A549 (cell line): ENCODE data around the gene GSTP1. TPM values are rescaled to one million over a fixed set of nuclear protein-coding genes. Genes with fewer than 3 reads are reported as not detected.

Experiments used
- ATAC-seq, 2 experiments: fragments of 200-7000 bp in 1 of 2; fragments of >200 bp in 1 of 2; cut with Nextera tagmentation in 1 of 2; cut with Tn5 transposase in 1 of 2; 3 replicates each; pipeline versions ENCODE4 v1.8.0 to v1.9.1; 2018 to 2020; ENCODE audit warnings: mild to moderate bottlenecking in 1 of 2, moderate library complexity in 1 of 2
- CTCF ChIA-PET: fragments of 300-600 bp; sonication (Branson Sonifier 250); formaldehyde crosslinking; extraction: SDS; loops from one replicate; lab custom pipeline; 2021; ENCODE audit warnings: antibody characterized with exemption, inconsistent platforms; lab: Yijun Ruan, JAX
- POLR2A ChIA-PET: fragments of 350-600 bp; formaldehyde crosslinking; extraction: SDS; loops from one replicate; lab custom pipeline; 2021; ENCODE audit warnings: antibody characterized with exemption, inconsistent platforms; lab: Yijun Ruan, JAX
- DNase-seq, 2 experiments: peaks; one replicate each; pipeline versions ENCODE4 v3.0.0 to v3.0.0-alpha.2; 2011 to 2016; ENCODE audit warnings: low read depth in 1 of 2, low spot score in 1 of 2
- FAIRE-seq: peaks from 2 replicates; lab custom pipeline; 2011; peaks lifted over from hg19 to GRCh38; lab: Jason Lieb, UNC
- H3K27ac ChIP-seq, 2 experiments: fragments of >200 bp; sonication (Bioruptor Twin); formaldehyde crosslinking; 3 replicates each; pipeline ENCODE4 v1.5.1; 2016 to 2017
- H3K4me1 ChIP-seq: fragments of >200 bp; sonication (Bioruptor Twin); formaldehyde crosslinking; 3 replicates; pipeline ENCODE4 v1.6.1; 2016
- H3K4me2 ChIP-seq: fragments of >200 bp; sonication (Bioruptor Twin); formaldehyde crosslinking; 3 replicates; pipeline ENCODE4 v1.6.1; 2016
- H3K4me3 ChIP-seq: fragments of >200 bp; sonication (Bioruptor Twin); formaldehyde crosslinking; 3 replicates; pipeline ENCODE4 v1.5.1; 2016
- H3K9me3 ChIP-seq: fragments of >200 bp; sonication (Bioruptor Twin); formaldehyde crosslinking; 3 replicates; pipeline ENCODE4 v1.6.1; 2016
- BHLHE40 ChIP-seq: IDR thresholded peaks from 2 replicates; pipeline ENCODE4 v1.6.1; 2012; ENCODE audit warnings: low read depth, low read length, inconsistent platforms
- CBX2 ChIP-seq: fragments of 200-600 bp; sonication (generic); IDR thresholded peaks from 2 replicates; pipeline ENCODE4 v1.6.1; 2016; ENCODE audit warnings: low read depth, mild to moderate bottlenecking, borderline replicate concordance
- CEBPB ChIP-seq, 2 experiments: fragments of >200 bp in 1 of 2; sonication (Bioruptor Twin) in 1 of 2; formaldehyde crosslinking in 1 of 2; IDR thresholded peaks; 2 replicates each; pipeline ENCODE4 v1.6.1; 2012 to 2016
- CHD2 ChIP-seq: fragments of 150-350 bp; IDR thresholded peaks from 2 replicates; pipeline ENCODE4 v1.6.1; 2014; ENCODE audit warnings: low read length; ENCODE audit not compliant: partially characterized antibody
- EHF ChIP-seq: fragments of 250-450 bp; sonication (Bioruptor Pico); IDR thresholded peaks from 2 replicates; pipeline ENCODE4 v1.5.0; 2020; ENCODE audit warnings: mild to moderate bottlenecking
- EHMT2 ChIP-seq: fragments of 200-600 bp; sonication (generic); IDR thresholded peaks from 2 replicates; pipeline ENCODE4 v1.6.1; 2016; ENCODE audit warnings: antibody characterized with exemption, low read depth, mild to moderate bottlenecking, moderate library complexity
- EP300 ChIP-seq, 2 experiments: fragments of >200 bp; sonication (Bioruptor Twin); formaldehyde crosslinking; IDR thresholded peaks; 2 replicates in 1 of 2; 3 replicates in 1 of 2; pipeline ENCODE4 v1.6.1; 2016 to 2017
- FOSL2 ChIP-seq, 2 experiments: fragments of 450-650 bp in 1 of 2; fragments of >200 bp in 1 of 2; sonication (Bioruptor Twin) in 1 of 2; formaldehyde crosslinking; IDR thresholded peaks; 2 replicates each; pipeline versions ENCODE4 v1.5.0 to v1.6.1; 2016 to 2020; ENCODE audit warnings: mild to moderate bottlenecking in 1 of 2, moderate library complexity in 1 of 2
- FOXS1 ChIP-seq: fragments of 250-450 bp; sonication (Bioruptor Pico); IDR thresholded peaks from 2 replicates; pipeline ENCODE4 v1.5.0; 2020; ENCODE audit warnings: mild to moderate bottlenecking, moderate library complexity
- GATA3 ChIP-seq: IDR thresholded peaks from 2 replicates; pipeline ENCODE4 v1.6.1; 2012; ENCODE audit warnings: borderline replicate concordance
- HOXA7 ChIP-seq: fragments of 250-450 bp; sonication (Bioruptor Pico); IDR thresholded peaks from 2 replicates; pipeline ENCODE4 v1.5.0; 2020; ENCODE audit warnings: mild to moderate bottlenecking, moderate library complexity
- HOXB13 ChIP-seq: fragments of 250-450 bp; sonication (Bioruptor Pico); IDR thresholded peaks from 2 replicates; pipeline ENCODE4 v1.5.0; 2020; ENCODE audit warnings: low read depth, mild to moderate bottlenecking, moderate library complexity
- JUN ChIP-seq, 2 experiments: fragments of >200 bp; sonication (Bioruptor Twin); formaldehyde crosslinking; IDR thresholded peaks; 2 replicates in 1 of 2; 3 replicates in 1 of 2; pipeline ENCODE4 v1.6.1; 2016 to 2017
- JUNB ChIP-seq: fragments of >200 bp; sonication (Bioruptor Twin); formaldehyde crosslinking; IDR thresholded peaks from 2 replicates; pipeline ENCODE4 v1.6.1; 2016
- KDM1A ChIP-seq: fragments of 200-600 bp; sonication (generic); IDR thresholded peaks from 2 replicates; pipeline ENCODE4 v1.6.1; 2016; ENCODE audit warnings: low read depth, mild to moderate bottlenecking
- KDM5A ChIP-seq: fragments of 200-600 bp; sonication (generic); IDR thresholded peaks from 2 replicates; pipeline ENCODE4 v1.6.1; 2016; ENCODE audit warnings: antibody characterized with exemption, mild to moderate bottlenecking
- MAFK ChIP-seq: fragments of 450-650 bp; IDR thresholded peaks from 2 replicates; pipeline ENCODE4 v1.6.1; 2014; ENCODE audit not compliant: partially characterized antibody
- MAZ ChIP-seq: fragments of 150-350 bp; IDR thresholded peaks from 2 replicates; pipeline ENCODE4 v1.6.1; 2014; ENCODE audit warnings: antibody characterized with exemption, low read depth, low read length, borderline replicate concordance
- MYC ChIP-seq: IDR thresholded peaks from 2 replicates; pipeline ENCODE4 v1.6.1; 2012; ENCODE audit warnings: mild to moderate bottlenecking, inconsistent platforms, low read length, improper control_type of control experiment, borderline replicate concordance
- NPAS2 ChIP-seq: fragments of 250-450 bp; sonication (Bioruptor Pico); IDR thresholded peaks from 2 replicates; pipeline ENCODE4 v1.8.0; 2022; ENCODE audit warnings: mild to moderate bottlenecking, moderate library complexity, borderline replicate concordance
- NR3C1 ChIP-seq: fragments of >200 bp; sonication (Bioruptor Twin); formaldehyde crosslinking; IDR thresholded peaks from 3 replicates; pipeline ENCODE4 v1.6.1; 2017
- POLR2A ChIP-seq: IDR thresholded peaks from 2 replicates; pipeline ENCODE4 v1.6.1; 2012; ENCODE audit warnings: mild to moderate bottlenecking, low read length
- POLR2AphosphoS2 ChIP-seq: conservative IDR thresholded peaks from 2 replicates; pipeline ENCODE4 v1.6.1; 2012; ENCODE audit warnings: low read length, improper control_type of control experiment, inconsistent platforms
- RAD21 ChIP-seq, 2 experiments: fragments of >200 bp in 1 of 2; sonication (Bioruptor Twin) in 1 of 2; formaldehyde crosslinking in 1 of 2; IDR thresholded peaks in 1 of 2; conservative IDR thresholded peaks in 1 of 2; 2 replicates in 1 of 2; 3 replicates in 1 of 2; pipeline ENCODE4 v1.6.1; 2012 to 2018; ENCODE audit warnings: inconsistent platforms in 1 of 2
- RARB ChIP-seq: fragments of 250-450 bp; sonication (Bioruptor Pico); IDR thresholded peaks from 2 replicates; pipeline ENCODE4 v1.8.0; 2021; ENCODE audit warnings: mild to moderate bottlenecking, moderate library complexity
- RFX5 ChIP-seq: fragments of 450-650 bp; IDR thresholded peaks from 2 replicates; pipeline ENCODE4 v1.7.1; 2014; ENCODE audit warnings: antibody characterized with exemption, mild to moderate bottlenecking, moderate library complexity
- RNF2 ChIP-seq: fragments of 200-600 bp; sonication (generic); IDR thresholded peaks from 2 replicates; pipeline ENCODE4 v1.6.1; 2016; ENCODE audit warnings: low read depth, mild to moderate bottlenecking, antibody characterized with exemption, moderate library complexity, borderline replicate concordance
- SMC3 ChIP-seq: fragments of >200 bp; sonication (Bioruptor Twin); formaldehyde crosslinking; IDR thresholded peaks from 3 replicates; pipeline ENCODE4 v1.6.1; 2018; ENCODE audit warnings: inconsistent platforms
- SREBF2 ChIP-seq: fragments of 450-650 bp; IDR thresholded peaks from 2 replicates; pipeline ENCODE4 v1.6.1; 2014; ENCODE audit warnings: mild to moderate bottlenecking, moderate library complexity
- TFCP2L1 ChIP-seq: fragments of 250-450 bp; sonication (Bioruptor Pico); IDR thresholded peaks from 2 replicates; pipeline ENCODE4 v1.5.0; 2021; ENCODE audit warnings: mild to moderate bottlenecking
- TP53 ChIP-seq: fragments of 250-450 bp; sonication (Bioruptor Pico); IDR thresholded peaks from 2 replicates; pipeline ENCODE4 v1.5.0; 2021; ENCODE audit warnings: mild to moderate bottlenecking, moderate library complexity
- ZNF302 ChIP-seq: fragments of 250-450 bp; sonication (Bioruptor Pico); IDR thresholded peaks from 2 replicates; pipeline ENCODE4 v1.9.0; 2021; ENCODE audit warnings: inconsistent platforms, mild to moderate bottlenecking, moderate library complexity
- ZSCAN20 ChIP-seq: fragments of 250-450 bp; sonication (Bioruptor Pico); IDR thresholded peaks from 2 replicates; pipeline ENCODE4 v1.8.0; 2022; ENCODE audit warnings: mild to moderate bottlenecking, moderate library complexity
- WGBS: methylation state at CpG from one replicate; pipeline ENCODE4 v1.1.6; 2017; ENCODE audit errors: missing lambda C conversion rate; 5-methylcytosine and 5-hydroxymethylcytosine counted together
- polyA plus RNA-seq, 4 experiments: library from polyadenylated mRNA; depleted of rRNA in 3 of 4; stranded (reverse); fragments of >200 nt; fragmentation: RNase III in 1 of 4; extraction: RNeasy Plus Mini Kit Qiagen cat#74134 plus additional on column Dnase treatment in 1 of 4; gene quantifications; 2 replicates in 3 of 4; 3 replicates in 1 of 4; pipeline ENCODE4 v1.2.3, GENCODE V29; 2011 to 2017
- TF ChIP-seq, protein P1 (sequence below): fragments of >200 bp; sonication (Bioruptor Twin); formaldehyde crosslinking; IDR thresholded peaks from 3 replicates; pipeline ENCODE4 v1.5.1; 2016
- TF ChIP-seq, protein P2 (sequence below): IDR thresholded peaks from 2 replicates; pipeline ENCODE4 v1.6.1; 2012
- TF ChIP-seq, protein P3 (sequence below): fragments of >200 bp; sonication (Bioruptor Twin); formaldehyde crosslinking; IDR thresholded peaks from 2 replicates; pipeline ENCODE4 v1.6.1; 2016
- TF ChIP-seq, protein P4 (sequence below): IDR thresholded peaks from 2 replicates; pipeline ENCODE4 v1.6.1; 2012
- TF ChIP-seq, protein P5 (sequence below): fragments of >200 bp; sonication (Bioruptor Twin); formaldehyde crosslinking; IDR thresholded peaks from 3 replicates; pipeline ENCODE4 v1.6.1; 2016

Gene GSTP1
- polyA plus RNA-seq, 2 of the 4 experiments (the other 2 are of a cell fraction), result 991 to 1,034 TPM

DNA sequence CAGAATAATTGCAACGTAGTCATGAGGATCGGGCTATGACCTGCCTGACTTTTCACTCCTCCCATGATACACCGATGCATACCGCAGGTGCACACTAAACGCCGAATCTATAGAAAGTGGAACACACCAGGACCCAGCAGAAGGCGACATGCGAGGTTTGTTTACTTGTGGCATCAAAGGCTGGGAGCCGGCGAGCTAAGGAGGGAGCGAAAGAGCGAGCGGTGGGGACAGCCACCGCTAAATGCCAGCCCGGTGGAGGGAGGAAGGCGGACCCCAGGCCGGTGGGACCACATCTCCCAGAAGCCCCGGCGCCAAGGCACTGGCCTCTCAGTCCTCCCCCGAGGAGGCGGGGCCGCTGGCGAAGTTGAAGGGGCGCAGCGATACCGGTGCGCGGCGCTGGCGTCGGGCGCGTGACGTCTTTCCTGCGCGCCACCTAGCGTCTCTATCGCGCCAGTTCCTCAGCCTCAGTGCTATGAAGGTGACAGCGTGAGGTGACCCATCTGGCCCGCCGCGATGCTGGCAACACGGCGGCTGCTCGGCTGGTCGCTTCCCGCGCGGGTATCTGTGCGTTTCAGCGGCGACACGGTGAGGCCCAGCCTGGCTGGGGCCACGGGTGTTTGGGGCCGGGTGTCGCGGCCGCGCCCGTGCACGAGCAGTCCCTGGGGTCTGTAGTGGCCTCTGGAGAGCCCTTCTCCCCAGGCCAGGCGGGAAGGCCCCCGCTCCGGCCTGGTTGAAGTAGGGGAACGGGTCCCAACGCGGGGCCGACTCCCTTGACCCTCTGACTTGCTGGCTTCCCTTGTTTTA is 23.1 kb downstream of the GSTP1 start, which contains the start of gene NDUFV1:
Gene NDUFV1 (plus strand): TSS at position 445 of the 804 bp plus-strand sequence. CDS start 69 bp downstream, at position 514.
- CTCF ChIA-PET, result interaction anchor here (0.7 to 3.5 kb wide), 4 partner anchors 9 to 23 kb away, joined by 4 to 30 read pairs (median 7); partner anchors contain the start of genes GSTP1 and NUDT8
- WGBS, result 6% methylated on average over 28 of the region's 69 CpGs
- peak; percentile 95 to 99 for ATAC-seq
- Histone ChIP-seq H3K4me3 (peak within 1 kb of the TSS; percentile 82), H3K4me2 (peak within 1 kb of the TSS; percentile 93), H3K27ac (peak within 1 kb of the TSS; percentile 76 to 91), H3K9me3 (no peaks in the 10 kb centered on the region), H3K4me1 (peaks cover 19% of the 10 kb centered on the region)
- peak; percentile 69 to 92 for DNase-seq
- no peak for FAIRE-seq
- POLR2A ChIA-PET, result no interaction called here
- TF ChIP-seq HOXB13 (CRISPR knock-in tag), result no peak
- TF ChIP-seq GATA3, result 0 out of 2 replicates have a peak, but pooled peaks have one; percentile 49
- no peak for TF ChIP-seq KDM1A
- TF ChIP-seq EP300 (IDR thresholded peaks at IDR 0.05), result no peak
- no peak for TF ChIP-seq CBX2
- TF ChIP-seq POLR2AphosphoS2, result no peak
- TF ChIP-seq CEBPB (IDR thresholded peaks at IDR 0.05), result no peak
- TF ChIP-seq RNF2, result no peak
- TF ChIP-seq FOXS1, result no peak
- TF ChIP-seq, protein P1, sequence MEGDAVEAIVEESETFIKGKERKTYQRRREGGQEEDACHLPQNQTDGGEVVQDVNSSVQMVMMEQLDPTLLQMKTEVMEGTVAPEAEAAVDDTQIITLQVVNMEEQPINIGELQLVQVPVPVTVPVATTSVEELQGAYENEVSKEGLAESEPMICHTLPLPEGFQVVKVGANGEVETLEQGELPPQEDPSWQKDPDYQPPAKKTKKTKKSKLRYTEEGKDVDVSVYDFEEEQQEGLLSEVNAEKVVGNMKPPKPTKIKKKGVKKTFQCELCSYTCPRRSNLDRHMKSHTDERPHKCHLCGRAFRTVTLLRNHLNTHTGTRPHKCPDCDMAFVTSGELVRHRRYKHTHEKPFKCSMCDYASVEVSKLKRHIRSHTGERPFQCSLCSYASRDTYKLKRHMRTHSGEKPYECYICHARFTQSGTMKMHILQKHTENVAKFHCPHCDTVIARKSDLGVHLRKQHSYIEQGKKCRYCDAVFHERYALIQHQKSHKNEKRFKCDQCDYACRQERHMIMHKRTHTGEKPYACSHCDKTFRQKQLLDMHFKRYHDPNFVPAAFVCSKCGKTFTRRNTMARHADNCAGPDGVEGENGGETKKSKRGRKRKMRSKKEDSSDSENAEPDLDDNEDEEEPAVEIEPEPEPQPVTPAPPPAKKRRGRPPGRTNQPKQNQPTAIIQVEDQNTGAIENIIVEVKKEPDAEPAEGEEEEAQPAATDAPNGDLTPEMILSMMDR, result peak; percentile 36; the same call in 2 of the 3 replicates
- peak; percentile 73 for TF ChIP-seq POLR2A
- no peak for TF ChIP-seq MYC
- no peak for TF ChIP-seq HOXA7 (CRISPR knock-in tag)
- TF ChIP-seq, protein P2, sequence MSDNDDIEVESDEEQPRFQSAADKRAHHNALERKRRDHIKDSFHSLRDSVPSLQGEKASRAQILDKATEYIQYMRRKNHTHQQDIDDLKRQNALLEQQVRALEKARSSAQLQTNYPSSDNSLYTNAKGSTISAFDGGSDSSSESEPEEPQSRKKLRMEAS, result peak; percentile 87
- TF ChIP-seq TP53 (CRISPR knock-in tag), result no peak
- TF ChIP-seq FOSL2 (IDR thresholded peaks at IDR 0.05), result no peak
- no peak for TF ChIP-seq FOSL2 (CRISPR knock-in tag; IDR thresholded peaks at IDR 0.05)
- no peak for TF ChIP-seq NR3C1
- TF ChIP-seq KDM5A, result peak; percentile 90
- no peak for TF ChIP-seq NPAS2 (CRISPR knock-in tag)
- no peak for TF ChIP-seq TFCP2L1 (CRISPR knock-in tag)
- no peak for TF ChIP-seq ZSCAN20 (CRISPR knock-in tag)
- TF ChIP-seq RFX5, result no peak
- TF ChIP-seq CHD2, result no peak
- TF ChIP-seq, protein P3, sequence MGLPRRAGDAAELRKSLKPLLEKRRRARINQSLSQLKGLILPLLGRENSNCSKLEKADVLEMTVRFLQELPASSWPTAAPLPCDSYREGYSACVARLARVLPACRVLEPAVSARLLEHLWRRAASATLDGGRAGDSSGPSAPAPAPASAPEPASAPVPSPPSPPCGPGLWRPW, result no peak
- TF ChIP-seq BHLHE40, result no peak
- no peak for TF ChIP-seq EHMT2
- no peak for TF ChIP-seq JUNB
- TF ChIP-seq, protein P4, sequence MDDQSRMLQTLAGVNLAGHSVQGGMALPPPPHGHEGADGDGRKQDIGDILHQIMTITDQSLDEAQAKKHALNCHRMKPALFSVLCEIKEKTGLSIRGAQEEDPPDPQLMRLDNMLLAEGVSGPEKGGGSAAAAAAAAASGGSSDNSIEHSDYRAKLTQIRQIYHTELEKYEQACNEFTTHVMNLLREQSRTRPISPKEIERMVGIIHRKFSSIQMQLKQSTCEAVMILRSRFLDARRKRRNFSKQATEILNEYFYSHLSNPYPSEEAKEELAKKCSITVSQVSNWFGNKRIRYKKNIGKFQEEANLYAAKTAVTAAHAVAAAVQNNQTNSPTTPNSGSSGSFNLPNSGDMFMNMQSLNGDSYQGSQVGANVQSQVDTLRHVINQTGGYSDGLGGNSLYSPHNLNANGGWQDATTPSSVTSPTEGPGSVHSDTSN, result no peak
- peak in 1 of 2 experiments; percentile 39; a peak in 2 of 5 replicates for TF ChIP-seq RAD21 (conservative IDR thresholded peaks at IDR 0.05 in 1 of 2, IDR thresholded peaks at IDR 0.05 in 1 of 2)
- TF ChIP-seq EHF (CRISPR knock-in tag), result no peak
- TF ChIP-seq SREBF2, result no peak
- TF ChIP-seq MAFK, result no peak
- peak; percentile 44; the same call in 1 of the 3 replicates for TF ChIP-seq SMC3
- TF ChIP-seq ZNF302 (CRISPR knock-in tag), result no peak
- TF ChIP-seq JUN (IDR thresholded peaks at IDR 0.05), result peak; percentile 26 to 63; a peak in 2 of 5 replicates
- TF ChIP-seq, protein P5, sequence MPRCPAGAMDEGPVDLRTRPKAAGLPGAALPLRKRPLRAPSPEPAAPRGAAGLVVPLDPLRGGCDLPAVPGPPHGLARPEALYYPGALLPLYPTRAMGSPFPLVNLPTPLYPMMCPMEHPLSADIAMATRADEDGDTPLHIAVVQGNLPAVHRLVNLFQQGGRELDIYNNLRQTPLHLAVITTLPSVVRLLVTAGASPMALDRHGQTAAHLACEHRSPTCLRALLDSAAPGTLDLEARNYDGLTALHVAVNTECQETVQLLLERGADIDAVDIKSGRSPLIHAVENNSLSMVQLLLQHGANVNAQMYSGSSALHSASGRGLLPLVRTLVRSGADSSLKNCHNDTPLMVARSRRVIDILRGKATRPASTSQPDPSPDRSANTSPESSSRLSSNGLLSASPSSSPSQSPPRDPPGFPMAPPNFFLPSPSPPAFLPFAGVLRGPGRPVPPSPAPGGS, result no peak
- TF ChIP-seq RARB (CRISPR knock-in tag), result no peak
- no peak for TF ChIP-seq MAZ
